ENCODE measurements around the gene GCLM. TPM values are rescaled to one million over a fixed set of nuclear protein-coding genes. Genes with fewer than 3 reads are reported as not detected.
A peak's percentile ranks its signal among the peaks of the same experiment; 100 is the strongest.

GCLM gene
- total and polyA plus RNA-seq, 2 experiments from 2014 or later: 1.5 to 11.1 TPM

- Histone ChIP-seq H3K36me3 (no peaks in the 10 kb centered on the region), H3K4me1 (ENCODE audit: low read depth) (no peaks in the 10 kb centered on the region), H3K9me3 (ENCODE audit: low read depth) (no peaks in the 10 kb centered on the region), H3K27me3 (no peaks in the 10 kb centered on the region), H3K27ac (no peak overlapping the region), H3K4me3 (no peak overlapping the region)
- DNase-seq (ENCODE audit: low read depth in 1 of 2, low spot score in 1 of 2): peak; percentile 69 to 89
- peak; percentile 88 for TF ChIP-seq CTCF (IDR thresholded peaks at IDR 0.05; ENCODE audit: low read depth, low read length)
Measured at GRCh38 chr1:93844262-93845045, 64.8 kb downstream of the GCLM start.

DNA sequence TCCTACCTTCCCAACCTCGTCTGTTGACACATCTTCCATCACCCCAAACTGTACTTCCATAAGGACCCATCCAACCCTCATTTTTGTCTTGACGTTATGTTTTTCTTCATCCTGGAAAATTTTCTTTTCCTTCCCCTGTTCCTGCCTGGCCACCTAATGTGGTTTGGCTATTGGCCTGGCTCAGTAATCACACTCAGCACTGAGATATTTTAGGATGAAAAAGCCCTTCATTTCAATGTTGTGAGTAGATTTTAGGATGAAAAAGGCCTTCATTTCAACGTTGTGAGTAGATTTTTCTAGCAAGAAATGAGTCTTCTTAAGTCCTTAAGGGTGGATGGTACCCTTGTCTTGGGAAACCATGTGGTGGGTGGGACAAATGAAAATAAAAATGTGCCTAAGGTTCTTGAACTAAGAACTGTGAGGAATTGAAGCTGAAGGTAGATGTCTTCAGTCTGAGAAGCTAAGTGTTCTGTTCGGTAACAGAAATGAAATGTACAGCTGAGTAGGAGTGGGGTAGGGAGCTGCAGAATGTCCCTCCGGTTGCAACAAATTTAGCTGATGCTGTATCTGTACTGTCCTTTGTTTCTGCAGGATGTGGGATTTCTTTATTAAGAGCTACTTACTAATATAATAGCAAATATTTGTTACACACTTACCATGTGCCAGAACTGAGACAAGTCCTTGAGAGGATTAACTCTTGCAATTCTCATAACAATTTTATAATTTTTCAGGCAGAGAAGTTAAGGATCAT, 66.3 kb downstream of the GCLM start:
- TF ChIP-seq CTCF (IDR thresholded peaks at IDR 0.05; ENCODE audit: low read depth, low read length): no peak
- no peaks in the 10 kb centered on the region for H3K36me3 ChIP-seq
- no peaks in the 10 kb centered on the region for H3K4me1 ChIP-seq (ENCODE audit: low read depth)
- no peak overlapping the region for H3K4me3 ChIP-seq
- H3K9me3 ChIP-seq (ENCODE audit: low read depth): no peaks in the 10 kb centered on the region
- no peaks in the 10 kb centered on the region for H3K27me3 ChIP-seq
- peak in 1 of 2 donors; percentile 40 for DNase-seq (ENCODE audit: low read depth in 1 of 2, low spot score in 1 of 2)
- no peak overlapping the region for H3K27ac ChIP-seq

GRCh38 chr1:93841771-93842170, 67.5 kb downstream of the GCLM start:
- Histone ChIP-seq H3K4me1 (ENCODE audit: low read depth) (no peaks in the 10 kb centered on the region), H3K4me3 (no peak overlapping the region), H3K27ac (no peak overlapping the region), H3K27me3 (no peaks in the 10 kb centered on the region), H3K9me3 (ENCODE audit: low read depth) (no peaks in the 10 kb centered on the region), H3K36me3 (no peaks in the 10 kb centered on the region)
- DNase-seq (ENCODE audit: low read depth in 1 of 2, low spot score in 1 of 2): no peak
- no peak for TF ChIP-seq CTCF (IDR thresholded peaks at IDR 0.05; ENCODE audit: low read depth, low read length)

DNA sequence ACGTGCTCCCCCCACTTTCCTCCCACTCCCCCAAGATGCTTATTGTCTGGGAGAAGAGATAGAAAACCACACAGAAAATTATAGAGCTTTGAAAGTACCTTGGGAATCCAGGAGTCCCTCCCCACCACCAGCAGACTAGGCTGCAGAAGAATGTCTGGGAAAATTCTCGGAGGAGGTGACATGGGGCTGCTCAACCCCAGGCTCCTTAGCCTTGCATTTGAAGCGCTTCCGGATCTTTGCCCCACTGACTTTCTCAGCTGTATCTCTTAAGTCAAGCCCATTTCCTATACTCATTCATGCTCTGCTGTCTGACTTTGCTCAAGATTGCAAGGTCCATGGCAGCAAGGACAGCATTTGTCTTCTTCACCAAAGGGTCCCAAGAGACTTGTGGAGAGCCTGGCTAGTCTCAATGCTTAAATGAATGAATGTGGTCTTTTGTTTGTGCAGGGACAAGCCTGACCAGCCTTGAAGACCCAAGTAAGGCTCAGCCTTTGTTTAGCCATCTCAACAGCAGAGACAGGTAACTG, 68.2 kb downstream of the GCLM start:
- Histone ChIP-seq H3K27me3 (no peaks in the 10 kb centered on the region), H3K36me3 (no peaks in the 10 kb centered on the region), H3K4me3 (no peak overlapping the region), H3K27ac (no peak overlapping the region), H3K9me3 (ENCODE audit: low read depth) (no peaks in the 10 kb centered on the region), H3K4me1 (ENCODE audit: low read depth) (no peaks in the 10 kb centered on the region)
- no peak for DNase-seq (ENCODE audit: low read depth in 1 of 2, low spot score in 1 of 2)
- no peak for TF ChIP-seq CTCF (IDR thresholded peaks at IDR 0.05; ENCODE audit: low read depth, low read length)

DNA sequence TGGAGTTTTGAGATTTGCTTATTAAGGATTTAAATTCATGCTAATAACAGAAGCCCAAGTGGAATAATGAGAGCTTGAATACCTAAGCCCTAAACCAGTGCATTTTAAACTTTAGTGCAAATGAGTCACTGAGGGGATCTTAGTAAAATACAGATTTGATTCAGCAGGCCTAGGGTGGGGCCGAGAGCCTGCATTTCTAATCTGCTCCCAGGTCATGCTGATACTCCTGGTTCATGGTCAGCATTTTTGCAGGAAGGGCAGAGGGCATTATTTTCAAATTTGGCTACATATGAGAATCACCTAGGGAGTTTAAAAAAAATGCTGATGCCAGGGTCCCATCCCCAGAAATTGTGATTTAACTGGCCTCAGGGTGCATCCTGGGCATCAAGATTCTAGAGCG, 69.5 kb downstream of the GCLM start:
- Histone ChIP-seq H3K4me1 (ENCODE audit: low read depth) (no peaks in the 10 kb centered on the region), H3K9me3 (ENCODE audit: low read depth) (no peaks in the 10 kb centered on the region), H3K27me3 (no peaks in the 10 kb centered on the region), H3K36me3 (no peaks in the 10 kb centered on the region), H3K4me3 (no peak overlapping the region), H3K27ac (no peak overlapping the region)
- no peak for TF ChIP-seq CTCF (IDR thresholded peaks at IDR 0.05; ENCODE audit: low read depth, low read length)
- DNase-seq (ENCODE audit: low read depth in 1 of 2, low spot score in 1 of 2): no peak
